WTC11 (cell line): ENCODE measurements around the gene FBXL4. TPM values are rescaled to one million over a fixed set of nuclear protein-coding genes. Genes with fewer than 3 reads are reported as not detected.

Source experiments
- ATAC-seq: fragments of 200-7000 bp; cut with Tn5 transposase; 2 replicates; pipeline ENCODE4 v1.10.0; 2021; ENCODE audit warnings: mild to moderate bottlenecking, moderate library complexity
- CTCF ChIA-PET: fragments of 300-600 bp; sonication (Branson Sonifier 250); formaldehyde crosslinking; loops from one replicate; lab custom pipeline; 2021; ENCODE audit warnings: antibody characterized with exemption; lab: Charles Lee
- POLR2A ChIA-PET: fragments of 350-600 bp; sonication (Branson Sonifier 250); formaldehyde crosslinking; loops from one replicate; lab custom pipeline; 2021; ENCODE audit warnings: antibody characterized with exemption; lab: Charles Lee
- DNase-seq: peaks from one replicate; pipeline ENCODE4 v3.0.0; 2021; ENCODE audit warnings: low spot score
- H3K27ac Mint-ChIP-seq: 2 replicates; pipeline ENCODE4 v1.8.0; 2021; ENCODE audit warnings: mixed read lengths
- H3K27me3 Mint-ChIP-seq: 2 replicates; pipeline ENCODE4 v1.8.0; 2021; ENCODE audit warnings: low read depth, mild to moderate bottlenecking, moderate library complexity, mixed read lengths
- H3K36me3 Mint-ChIP-seq: 2 replicates; pipeline ENCODE4 v1.8.0; 2021; ENCODE audit warnings: mixed read lengths
- H3K4me1 Mint-ChIP-seq: 2 replicates; pipeline ENCODE4 v1.8.0; 2022; ENCODE audit warnings: mixed read lengths
- H3K4me3 Mint-ChIP-seq: 2 replicates; pipeline ENCODE4 v1.8.0; 2021; ENCODE audit warnings: mild to moderate bottlenecking, moderate library complexity, mixed read lengths
- H3K9me3 Mint-ChIP-seq: 2 replicates; pipeline ENCODE4 v1.8.0; 2021; ENCODE audit warnings: mixed read lengths
- ATF6 ChIP-seq: sonication (generic); formaldehyde crosslinking; IDR thresholded peaks from 2 replicates; pipeline ENCODE4 v1.8.1; 2023; ENCODE audit warnings: mild to moderate bottlenecking, missing genetic modification reagents
- CDX4 ChIP-seq: fragments of 250-450 bp; sonication (Bioruptor Pico); IDR thresholded peaks from 2 replicates; pipeline ENCODE4 v1.9.0; 2021; ENCODE audit warnings: moderate library complexity, mild to moderate bottlenecking, inconsistent platforms, borderline replicate concordance
- CTCF ChIP-seq: fragments of 200-600 bp; IDR thresholded peaks from 2 replicates; pipeline ENCODE4 v1.8.0; 2022; ENCODE audit warnings: antibody characterized with exemption
- E2F4 ChIP-seq: sonication (generic); formaldehyde crosslinking; IDR thresholded peaks from 2 replicates; pipeline ENCODE4 v1.8.1; 2022; ENCODE audit warnings: low read depth, mild to moderate bottlenecking, moderate library complexity, missing genetic modification reagents, borderline replicate concordance
- ESRRA ChIP-seq: sonication (generic); formaldehyde crosslinking; IDR thresholded peaks from 2 replicates; pipeline ENCODE4 v1.8.1; 2022; ENCODE audit warnings: mild to moderate bottlenecking, missing genetic modification reagents, borderline replicate concordance
- JAZF1 ChIP-seq: fragments of 250-450 bp; sonication (Bioruptor Pico); IDR thresholded peaks from 2 replicates; pipeline ENCODE4 v1.9.0; 2021; ENCODE audit warnings: moderate library complexity, mild to moderate bottlenecking, inconsistent platforms
- NFE2L1 ChIP-seq: sonication (generic); formaldehyde crosslinking; IDR thresholded peaks from 2 replicates; pipeline ENCODE4 v1.8.1; 2023; ENCODE audit warnings: missing genetic modification reagents
- NR3C1 ChIP-seq: sonication (generic); formaldehyde crosslinking; conservative IDR thresholded peaks from 2 replicates; pipeline ENCODE4 v1.8.1; 2023; ENCODE audit warnings: low read depth, mild to moderate bottlenecking, missing genetic modification reagents
- OVOL2 ChIP-seq: fragments of 250-450 bp; sonication (Bioruptor Pico); IDR thresholded peaks from 2 replicates; pipeline ENCODE4 v1.9.0; 2021; ENCODE audit warnings: mild to moderate bottlenecking, borderline replicate concordance
- RELA ChIP-seq: sonication (generic); formaldehyde crosslinking; IDR thresholded peaks from 2 replicates; pipeline ENCODE4 v1.8.1; 2022; ENCODE audit warnings: missing genetic modification reagents, mild to moderate bottlenecking, borderline replicate concordance
- RORB ChIP-seq: fragments of 250-450 bp; sonication (Bioruptor Pico); IDR thresholded peaks from 2 replicates; pipeline ENCODE4 v1.9.0; 2021; ENCODE audit warnings: mild to moderate bottlenecking
- SMAD3 ChIP-seq: sonication (generic); formaldehyde crosslinking; IDR thresholded peaks from 2 replicates; pipeline ENCODE4 v1.8.0; 2022; ENCODE audit warnings: missing genetic modification reagents, mild to moderate bottlenecking, borderline replicate concordance
- STAT6 ChIP-seq: sonication (generic); formaldehyde crosslinking; conservative IDR thresholded peaks from 2 replicates; pipeline ENCODE4 v1.8.1; 2023; ENCODE audit warnings: mild to moderate bottlenecking, low read depth, missing genetic modification reagents, moderate library complexity
- TCF7 ChIP-seq: sonication (generic); formaldehyde crosslinking; IDR thresholded peaks from 2 replicates; pipeline ENCODE4 v1.8.0; 2022; ENCODE audit warnings: mild to moderate bottlenecking, low read depth, missing genetic modification reagents, moderate library complexity
- ZNF121 ChIP-seq: sonication (generic); formaldehyde crosslinking; IDR thresholded peaks from 2 replicates; pipeline ENCODE4 v1.8.0; 2023; ENCODE audit warnings: missing genetic modification reagents
- ZNF317 ChIP-seq: sonication (generic); formaldehyde crosslinking; IDR thresholded peaks from 2 replicates; pipeline ENCODE4 v1.8.1; 2023; ENCODE audit warnings: low read depth, mild to moderate bottlenecking, moderate library complexity, missing genetic modification reagents, borderline replicate concordance
- ZNF416 ChIP-seq: fragments of 250-450 bp; sonication (Bioruptor Pico); IDR thresholded peaks from 2 replicates; pipeline ENCODE4 v1.9.0; 2021; ENCODE audit warnings: mild to moderate bottlenecking, inconsistent platforms
- ZNF671 ChIP-seq: fragments of 250-450 bp; sonication (Bioruptor Pico); IDR thresholded peaks from 2 replicates; pipeline ENCODE4 v1.8.0; 2021; ENCODE audit warnings: mild to moderate bottlenecking
- total RNA-seq: library from RNA; stranded (reverse); gene quantifications from 3 replicates; pipeline ENCODE4 v1.2.3, GENCODE V29; 2021

FBXL4 gene
- total RNA-seq, 1 experiment from 2014 or later: 10.3 TPM

GRCh38 chr6:98995116-98995515 lies 47.4 kb upstream of the FBXL4 start:
- no peak overlapping the region for H3K27ac Mint-ChIP-seq
- CTCF ChIA-PET: no interaction called here
- ATAC-seq: no peak

More at GRCh38 chr6:98995116-98995515, 47.4 kb upstream of the FBXL4 start:
- POLR2A ChIA-PET: no interaction called here
- DNase-seq: no peak
- TF ChIP-seq JAZF1 (CRISPR knock-in tag): no peak
- no peak for TF ChIP-seq RORB (CRISPR knock-in tag)
- no peak for TF ChIP-seq SMAD3 (CRISPR knock-in tag)
- TF ChIP-seq ZNF317 (CRISPR knock-in tag): no peak
- no peak for TF ChIP-seq RELA (CRISPR knock-in tag)
- TF ChIP-seq STAT6 (CRISPR knock-in tag): no peak
- TF ChIP-seq ESRRA (CRISPR knock-in tag): no peak
- TF ChIP-seq ZNF121 (CRISPR knock-in tag): no peak
- no peak for TF ChIP-seq CDX4 (CRISPR knock-in tag)
- TF ChIP-seq ZNF416: no peak
- TF ChIP-seq ZNF671: no peak
- no peak for TF ChIP-seq ATF6 (CRISPR knock-in tag)
- TF ChIP-seq NFE2L1 (CRISPR knock-in tag): no peak
- TF ChIP-seq NR3C1 (CRISPR knock-in tag): no peak
- no peak for TF ChIP-seq CTCF
- no peak for TF ChIP-seq OVOL2 (CRISPR knock-in tag)
- no peak for TF ChIP-seq TCF7 (CRISPR knock-in tag)
- no peak for TF ChIP-seq E2F4
- Mint-ChIP-seq H3K27me3 (no peaks in the 10 kb centered on the region), H3K4me1 (peaks cover 4% of the 10 kb centered on the region; the same call in 1 of the 2 replicates), H3K36me3 (no peaks in the 10 kb centered on the region), H3K9me3 (no peaks in the 10 kb centered on the region), H3K4me3 (no peak overlapping the region)
